Gastrocnemius medialis (tissue), 4 donors: Measurements from ENCODE around the gene PHF14. TPM values are rescaled to one million over a fixed set of nuclear protein-coding genes. Genes with fewer than 3 reads are reported as not detected.

Source experiments
- ATAC-seq, 2 donors: fragments of 150-250 bp; one replicate each; pipeline ENCODE4 v1.9.1; 2016
- DNase-seq, 2 donors: peaks; one replicate each; pipeline ENCODE4 v3.0.0-alpha.2; 2019
- H3K27ac ChIP-seq, 4 donors: fragments of 200-600 bp; sonication (generic); 1 replicate in 1 of 4; 2 replicates in 3 of 4; pipeline ENCODE4 v1.5.1; 2016 to 2018; ENCODE audit warnings: mild to moderate bottlenecking in 2 of 4, moderate library complexity in 1 of 4
- H3K27me3 ChIP-seq, 3 donors: fragments of 200-600 bp; sonication (generic) in 2 of 3; 1 replicate in 1 of 3; 2 replicates in 2 of 3; pipeline versions ENCODE4 v1.5.1 to v1.6.0; 2016 to 2019; ENCODE audit warnings: mild to moderate bottlenecking in 1 of 3, moderate library complexity in 1 of 3
- H3K36me3 ChIP-seq, 2 donors: fragments of 200-600 bp; sonication (generic) in 1 of 2; one replicate each; pipeline ENCODE4 v1.5.1; 2017 to 2018
- H3K4me1 ChIP-seq, 2 donors: fragments of 200-600 bp; sonication (generic) in 1 of 2; one replicate each; pipeline ENCODE4 v1.5.1; 2016 to 2017; ENCODE audit warnings: mild to moderate bottlenecking in 2 of 2
- H3K4me3 ChIP-seq, 4 donors: fragments of 200-600 bp; sonication (generic) in 3 of 4; 1 replicate in 1 of 4; 2 replicates in 3 of 4; pipeline ENCODE4 v1.5.1; 2016 to 2019; ENCODE audit warnings: mild to moderate bottlenecking in 2 of 4
- H3K9me3 ChIP-seq, 3 donors: fragments of 200-600 bp; sonication (generic) in 2 of 3; 1 replicate in 1 of 3; 2 replicates in 2 of 3; pipeline ENCODE4 v1.5.1; 2016 to 2019
- POLR2A ChIP-seq, 2 donors: fragments of 450-650 bp; IDR thresholded peaks; one replicate each; pipeline ENCODE4 v1.6.1; 2017; ENCODE audit warnings: antibody characterized with exemption in 2 of 2, mild to moderate bottlenecking in 2 of 2, moderate library complexity in 2 of 2
- in situ Hi-C, 4 donors: fragments of 200-750 bp; cut with MboI; loops; one replicate each; pipeline versions ENCODE4 v1.15.0 to v1.8.0; 2017; ENCODE audit warnings: low sequenced_read_pairs in 4 of 4
- intact Hi-C: fragments of 100-400 bp; cut with DNase I; formaldehyde crosslinking; loops from one replicate; pipeline ENCODE4 v1.15.1; 2023; ENCODE audit warnings: low total_unique reads
- total RNA-seq, 4 donors: library from RNA; depleted of rRNA; stranded (reverse); fragments of >200 nt; gene quantifications; one replicate each; pipeline versions ENCODE4 v1.1.0 to v1.2.3, GENCODE V29; 2016
- TF ChIP-seq, protein P1 (sequence below), 5 experiments: fragments of 450-650 bp in 3 of 5; fragments of 200-600 bp in 2 of 5; sonication (generic) in 2 of 5; IDR thresholded peaks in 4 of 5; conservative IDR thresholded peaks in 1 of 5; 1 replicate in 4 of 5; 2 replicates in 1 of 5; pipeline ENCODE4 v1.5.1; 2016 to 2019; ENCODE audit warnings: antibody characterized with exemption in 5 of 5, mild to moderate bottlenecking in 3 of 5, moderate library complexity in 3 of 5

Gene PHF14
- total RNA-seq, 4 donors from 2014 or later, result 8.9 to 24.7 (median 12.4) TPM

DNA sequence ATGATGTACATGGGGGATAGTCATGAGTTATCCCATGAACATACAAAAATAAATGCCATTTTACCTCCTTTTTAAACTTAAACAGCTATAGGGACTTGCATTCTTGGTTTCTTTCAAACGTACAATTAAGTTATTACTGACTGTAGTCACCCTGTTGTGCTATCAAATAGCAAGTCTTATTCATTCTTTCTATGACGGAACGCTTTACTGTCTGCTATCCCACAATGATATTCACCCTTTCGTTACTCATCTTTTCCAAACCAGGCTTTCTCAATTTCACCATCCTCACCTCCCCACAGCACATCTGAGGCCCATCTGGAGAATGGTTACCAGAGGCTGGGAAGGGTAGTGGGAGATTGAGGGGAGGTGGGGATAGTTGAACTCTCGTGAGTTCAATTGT is 218.8 kb downstream of the PHF14 start:
- DNase-seq (no peak), ATAC-seq (peak in 1 of 2 donors; percentile 42)
- intact Hi-C loops, result no loop called here
- peaks cover 0 to 5% of the 10 kb centered on the region in 2 donors for H3K4me1 ChIP-seq
- TF ChIP-seq POLR2A (IDR thresholded peaks at IDR 0.05), result no peak
- TF ChIP-seq, protein P1, sequence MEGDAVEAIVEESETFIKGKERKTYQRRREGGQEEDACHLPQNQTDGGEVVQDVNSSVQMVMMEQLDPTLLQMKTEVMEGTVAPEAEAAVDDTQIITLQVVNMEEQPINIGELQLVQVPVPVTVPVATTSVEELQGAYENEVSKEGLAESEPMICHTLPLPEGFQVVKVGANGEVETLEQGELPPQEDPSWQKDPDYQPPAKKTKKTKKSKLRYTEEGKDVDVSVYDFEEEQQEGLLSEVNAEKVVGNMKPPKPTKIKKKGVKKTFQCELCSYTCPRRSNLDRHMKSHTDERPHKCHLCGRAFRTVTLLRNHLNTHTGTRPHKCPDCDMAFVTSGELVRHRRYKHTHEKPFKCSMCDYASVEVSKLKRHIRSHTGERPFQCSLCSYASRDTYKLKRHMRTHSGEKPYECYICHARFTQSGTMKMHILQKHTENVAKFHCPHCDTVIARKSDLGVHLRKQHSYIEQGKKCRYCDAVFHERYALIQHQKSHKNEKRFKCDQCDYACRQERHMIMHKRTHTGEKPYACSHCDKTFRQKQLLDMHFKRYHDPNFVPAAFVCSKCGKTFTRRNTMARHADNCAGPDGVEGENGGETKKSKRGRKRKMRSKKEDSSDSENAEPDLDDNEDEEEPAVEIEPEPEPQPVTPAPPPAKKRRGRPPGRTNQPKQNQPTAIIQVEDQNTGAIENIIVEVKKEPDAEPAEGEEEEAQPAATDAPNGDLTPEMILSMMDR (IDR thresholded peaks at IDR 0.05 in 4 of 5, conservative IDR thresholded peaks at IDR 0.05 in 1 of 5), result no peak
- no peak overlapping the region for H3K27ac ChIP-seq
- H3K9me3 ChIP-seq, result no peaks in the 10 kb centered on the region
- H3K4me3 ChIP-seq, result peak overlapping the region; percentile 12 to 58 (median 45)
- in situ Hi-C loops, result no loop called here
- no peaks in the 10 kb centered on the region for H3K27me3 ChIP-seq
- no peaks in the 10 kb centered on the region for H3K36me3 ChIP-seq

DNA sequence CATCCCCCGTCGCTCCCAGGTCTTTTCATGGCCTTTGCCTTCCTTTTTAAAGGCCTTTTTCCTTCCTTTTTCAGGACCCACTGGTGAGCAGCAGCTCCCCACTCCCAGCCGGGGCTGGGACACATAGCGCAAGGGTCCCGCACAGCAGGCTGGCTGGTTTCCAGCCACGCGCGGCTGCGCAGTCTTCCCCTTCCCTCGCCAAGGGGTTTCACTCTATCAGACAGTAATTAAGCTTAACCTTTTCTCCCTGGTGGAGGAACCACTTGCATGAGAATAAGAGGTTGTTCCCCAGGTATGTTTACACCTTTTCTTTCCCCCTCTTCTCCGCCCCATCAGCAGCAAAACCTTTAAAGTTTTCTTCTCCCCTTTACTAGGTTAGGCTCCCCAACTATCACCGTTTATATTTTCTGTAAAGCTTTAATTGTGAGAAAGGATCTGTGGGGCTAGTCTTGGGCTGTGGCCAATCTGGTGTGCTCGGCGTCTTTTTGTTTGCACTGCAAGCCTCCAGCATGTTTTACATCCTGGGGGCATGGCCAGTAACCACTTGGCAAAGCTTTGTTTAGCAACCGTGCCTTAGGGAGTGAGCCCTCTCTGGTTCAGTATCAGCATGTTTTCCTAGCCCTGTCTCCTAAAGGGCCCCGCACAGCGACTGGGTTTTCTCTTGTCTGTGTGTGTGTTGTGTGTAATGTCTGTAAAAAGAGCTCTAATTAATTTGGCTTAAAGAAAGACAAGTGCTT is 219.6 kb downstream of the PHF14 start:
- no peaks in the 10 kb centered on the region for H3K9me3 ChIP-seq
- in situ Hi-C loops, result no loop called here
- H3K4me1 ChIP-seq, result peaks cover 0 to 5% of the 10 kb centered on the region in 2 donors
- H3K36me3 ChIP-seq, result no peaks in the 10 kb centered on the region
- TF ChIP-seq, protein P1 (IDR thresholded peaks at IDR 0.05 in 4 of 5, conservative IDR thresholded peaks at IDR 0.05 in 1 of 5), result no peak
- no peak for TF ChIP-seq POLR2A (IDR thresholded peaks at IDR 0.05)
- no peaks in the 10 kb centered on the region for H3K27me3 ChIP-seq
- DNase-seq (no peak), ATAC-seq (no peak)
- H3K4me3 ChIP-seq, result peak overlapping the region; percentile 12 to 58 (median 45)
- intact Hi-C loops, result no loop called here
- H3K27ac ChIP-seq, result no peak overlapping the region

DNA sequence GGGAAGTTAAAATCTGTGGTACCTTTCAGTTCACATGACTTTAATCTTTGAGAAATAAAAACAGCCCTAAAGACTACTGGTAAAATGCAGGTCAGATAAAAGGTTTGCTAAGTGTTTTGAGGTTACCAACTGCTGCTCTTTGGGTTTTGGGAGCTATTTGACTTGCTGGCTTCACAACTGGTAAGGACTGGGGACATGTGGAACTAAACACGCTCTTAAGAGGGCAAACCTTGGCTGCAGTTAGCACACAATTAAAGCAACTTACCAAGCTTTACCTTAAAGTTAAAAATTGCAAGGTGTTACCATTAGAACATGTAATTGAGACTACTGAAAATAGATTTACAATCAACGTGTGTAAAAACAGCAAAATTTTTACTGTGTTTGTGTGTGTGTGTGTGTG is 220.2 kb downstream of the PHF14 start:
- ATAC-seq, result no peak
- in situ Hi-C loops (no loop called here), intact Hi-C loops (no loop called here)
- peak overlapping the region in 3 of 4 donors; percentile 44 to 58 (median 46) for H3K4me3 ChIP-seq
- no peaks in the 10 kb centered on the region for H3K36me3 ChIP-seq
- H3K9me3 ChIP-seq, result no peaks in the 10 kb centered on the region
- peaks cover 0 to 5% of the 10 kb centered on the region in 2 donors for H3K4me1 ChIP-seq
- H3K27ac ChIP-seq, result no peak overlapping the region
- TF ChIP-seq, protein P1 (IDR thresholded peaks at IDR 0.05 in 4 of 5, conservative IDR thresholded peaks at IDR 0.05 in 1 of 5), result no peak
- no peak for TF ChIP-seq POLR2A (IDR thresholded peaks at IDR 0.05)
- H3K27me3 ChIP-seq, result no peaks in the 10 kb centered on the region
- no peak for DNase-seq

DNA sequence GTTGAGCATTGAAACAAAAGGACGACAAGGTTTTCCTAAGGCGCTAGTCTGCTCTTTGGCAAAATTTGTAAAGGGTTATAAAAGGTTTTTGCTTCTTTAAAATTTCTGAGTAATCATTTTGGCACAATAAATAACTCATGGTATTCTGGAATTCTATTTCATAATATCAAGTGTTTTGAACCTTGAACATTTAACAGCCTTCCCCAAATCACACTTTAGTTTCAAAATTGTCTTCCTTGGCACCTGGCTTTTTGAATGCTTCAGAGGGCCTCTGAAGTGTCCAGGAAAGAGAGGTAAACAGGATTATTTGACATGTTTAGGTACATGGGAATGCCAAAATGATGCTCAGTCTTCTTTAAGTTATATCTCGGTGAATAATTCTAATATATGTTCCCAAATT is 220.8 kb downstream of the PHF14 start:
- intact Hi-C loops, result no loop called here
- no peaks in the 10 kb centered on the region for H3K27me3 ChIP-seq
- no peaks in the 10 kb centered on the region for H3K9me3 ChIP-seq
- TF ChIP-seq, protein P1 (IDR thresholded peaks at IDR 0.05 in 4 of 5, conservative IDR thresholded peaks at IDR 0.05 in 1 of 5), result no peak
- ATAC-seq (no peak), DNase-seq (no peak)
- peaks cover 0 to 5% of the 10 kb centered on the region in 2 donors for H3K4me1 ChIP-seq
- H3K4me3 ChIP-seq, result no peak overlapping the region
- in situ Hi-C loops, result no loop called here
- no peaks in the 10 kb centered on the region for H3K36me3 ChIP-seq
- no peak overlapping the region for H3K27ac ChIP-seq
